GM19463 (cell line): ENCODE data around the gene TTLL10.

ENCODE experiments used
- ATAC-seq: cut with Tn5 transposase; IDR thresholded peaks from one replicate; pipeline ENCODE4 v1.9.1; 2021; ENCODE audit warnings: mild to moderate bottlenecking, moderate library complexity; ENCODE audit not compliant: unreplicated experiment

Gene TTLL10, protein sequence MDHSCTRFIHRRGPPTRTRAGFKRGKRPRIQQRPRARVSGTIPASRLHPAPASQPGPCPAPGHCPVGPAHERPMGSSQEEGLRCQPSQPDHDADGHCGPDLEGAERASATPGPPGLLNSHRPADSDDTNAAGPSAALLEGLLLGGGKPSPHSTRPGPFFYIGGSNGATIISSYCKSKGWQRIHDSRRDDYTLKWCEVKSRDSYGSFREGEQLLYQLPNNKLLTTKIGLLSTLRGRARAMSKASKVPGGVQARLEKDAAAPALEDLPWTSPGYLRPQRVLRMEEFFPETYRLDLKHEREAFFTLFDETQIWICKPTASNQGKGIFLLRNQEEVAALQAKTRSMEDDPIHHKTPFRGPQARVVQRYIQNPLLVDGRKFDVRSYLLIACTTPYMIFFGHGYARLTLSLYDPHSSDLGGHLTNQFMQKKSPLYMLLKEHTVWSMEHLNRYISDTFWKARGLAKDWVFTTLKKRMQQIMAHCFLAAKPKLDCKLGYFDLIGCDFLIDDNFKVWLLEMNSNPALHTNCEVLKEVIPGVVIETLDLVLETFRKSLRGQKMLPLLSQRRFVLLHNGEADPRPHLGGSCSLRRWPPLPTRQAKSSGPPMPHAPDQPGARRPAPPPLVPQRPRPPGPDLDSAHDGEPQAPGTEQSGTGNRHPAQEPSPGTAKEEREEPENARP

GRCh38 chr1:1173793-1174415, at the start of gene TTLL10:
Gene TTLL10, plus strand, starts transcription at chr1:1173880. Its CDS starts 5,336 bp downstream, at chr1:1179216.
- ATAC-seq = no peak

DNA sequence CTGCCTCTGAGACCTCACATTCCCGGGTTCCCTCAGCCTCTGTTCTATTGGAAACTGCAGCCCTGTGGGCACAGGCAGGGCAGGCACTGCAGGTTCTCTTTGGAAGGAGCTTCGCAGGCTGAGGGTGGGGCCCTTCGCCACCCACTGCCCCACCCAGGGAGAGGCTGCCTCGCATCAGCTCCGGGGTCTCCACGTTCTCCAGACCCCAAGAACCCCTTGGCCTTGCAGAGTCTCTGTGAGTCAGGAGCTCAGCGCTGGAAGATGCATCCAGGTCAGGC, 49.2 kb upstream of the TTLL10 start:
- no peak for ATAC-seq

DNA sequence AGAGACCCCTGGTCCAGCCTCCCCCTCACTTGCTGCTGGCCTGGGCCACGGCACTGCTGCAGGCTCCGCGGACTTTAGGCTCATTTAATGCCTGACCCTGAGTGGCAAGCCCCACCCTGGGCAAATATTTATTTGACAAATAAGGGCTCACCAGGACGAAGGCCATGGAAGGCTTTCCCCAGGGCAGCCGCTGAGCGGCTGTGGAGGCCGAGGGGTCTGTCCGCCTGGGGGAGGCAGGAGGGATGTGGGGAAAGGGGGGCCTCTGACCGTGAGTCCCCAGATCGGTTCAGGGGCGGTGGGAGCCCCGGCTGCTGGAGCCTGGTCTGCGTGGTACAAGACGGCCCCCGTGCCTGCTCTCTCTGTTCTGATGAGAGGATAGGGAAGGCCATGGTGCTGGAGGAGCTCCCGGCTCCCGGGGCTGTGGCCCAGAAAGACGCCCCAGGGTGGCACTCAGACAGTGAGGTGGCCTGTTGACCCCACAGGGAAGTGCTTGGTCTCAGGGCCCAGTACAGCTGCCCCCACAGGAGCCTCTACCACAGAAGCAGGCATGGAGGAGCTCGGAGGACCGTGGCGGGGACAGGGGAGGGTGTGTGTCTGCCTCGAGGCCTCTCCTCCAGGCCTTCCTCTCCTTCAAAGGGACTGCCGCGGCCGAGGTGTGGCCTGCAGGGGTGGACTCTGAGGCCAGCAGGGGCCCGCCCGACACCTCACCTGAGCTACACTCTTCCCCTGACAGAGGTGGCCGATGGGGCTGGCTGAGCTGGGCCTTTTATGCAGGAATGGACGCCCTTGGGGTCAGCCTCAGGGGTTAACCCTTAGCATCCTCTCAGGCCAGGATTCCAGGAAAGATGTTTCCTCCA, 48.7 kb upstream of the TTLL10 start:
- no peak for ATAC-seq

- no peak for ATAC-seq
These were observed 47.7 kb upstream of the TTLL10 start for GRCh38 chr1:1125945-1126344.

DNA sequence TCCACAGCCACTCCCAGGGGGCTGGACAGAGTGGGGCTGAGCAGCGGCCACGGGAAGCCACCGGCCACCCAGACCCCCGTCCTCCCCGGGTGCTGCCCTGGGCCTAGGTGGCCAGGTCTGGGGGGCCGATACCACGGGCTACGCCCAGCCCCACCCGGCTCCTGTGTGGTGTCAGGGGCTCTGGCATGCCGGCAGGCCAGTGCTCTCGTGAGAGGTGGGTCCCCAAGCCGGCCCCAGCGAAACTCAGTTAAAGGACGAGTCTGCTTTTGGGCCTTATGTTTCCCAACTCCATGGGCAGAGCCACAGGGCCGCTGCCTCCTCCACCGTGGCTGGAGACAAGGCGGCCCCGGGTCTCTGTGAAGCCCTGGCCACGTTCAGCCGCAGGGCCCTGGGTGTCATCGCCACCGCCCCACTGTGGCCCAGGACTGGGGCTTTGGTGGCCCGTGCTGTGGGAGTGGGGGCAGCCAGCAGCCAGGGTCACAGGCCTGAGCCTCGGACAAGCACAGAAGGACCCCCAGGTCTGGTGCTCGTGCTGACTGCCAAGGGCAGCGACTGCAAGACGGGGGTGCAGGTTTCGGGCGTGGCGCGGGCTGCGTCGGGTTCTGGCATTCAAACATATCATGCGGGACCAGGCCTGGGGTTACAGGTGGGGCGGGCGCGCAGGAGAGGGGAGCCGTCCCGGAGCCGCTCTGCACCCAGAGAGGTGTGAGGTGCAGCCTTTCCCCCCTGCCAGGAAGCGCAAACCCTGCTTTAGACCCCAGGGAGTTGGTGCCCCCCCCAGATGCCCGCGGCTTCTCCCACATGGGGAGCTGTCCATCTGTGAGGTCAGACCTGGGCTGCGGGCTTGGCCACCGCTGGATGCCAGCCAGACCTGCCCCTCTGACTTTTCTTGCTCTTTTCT, 45.9 kb upstream of the TTLL10 start:
- ATAC-seq = no peak

GRCh38 chr1:1128454-1129139, 45.1 kb upstream of the TTLL10 start:
- no peak for ATAC-seq

GRCh38 chr1:1129381-1129821, 44.3 kb upstream of the TTLL10 start:
- ATAC-seq = no peak

DNA sequence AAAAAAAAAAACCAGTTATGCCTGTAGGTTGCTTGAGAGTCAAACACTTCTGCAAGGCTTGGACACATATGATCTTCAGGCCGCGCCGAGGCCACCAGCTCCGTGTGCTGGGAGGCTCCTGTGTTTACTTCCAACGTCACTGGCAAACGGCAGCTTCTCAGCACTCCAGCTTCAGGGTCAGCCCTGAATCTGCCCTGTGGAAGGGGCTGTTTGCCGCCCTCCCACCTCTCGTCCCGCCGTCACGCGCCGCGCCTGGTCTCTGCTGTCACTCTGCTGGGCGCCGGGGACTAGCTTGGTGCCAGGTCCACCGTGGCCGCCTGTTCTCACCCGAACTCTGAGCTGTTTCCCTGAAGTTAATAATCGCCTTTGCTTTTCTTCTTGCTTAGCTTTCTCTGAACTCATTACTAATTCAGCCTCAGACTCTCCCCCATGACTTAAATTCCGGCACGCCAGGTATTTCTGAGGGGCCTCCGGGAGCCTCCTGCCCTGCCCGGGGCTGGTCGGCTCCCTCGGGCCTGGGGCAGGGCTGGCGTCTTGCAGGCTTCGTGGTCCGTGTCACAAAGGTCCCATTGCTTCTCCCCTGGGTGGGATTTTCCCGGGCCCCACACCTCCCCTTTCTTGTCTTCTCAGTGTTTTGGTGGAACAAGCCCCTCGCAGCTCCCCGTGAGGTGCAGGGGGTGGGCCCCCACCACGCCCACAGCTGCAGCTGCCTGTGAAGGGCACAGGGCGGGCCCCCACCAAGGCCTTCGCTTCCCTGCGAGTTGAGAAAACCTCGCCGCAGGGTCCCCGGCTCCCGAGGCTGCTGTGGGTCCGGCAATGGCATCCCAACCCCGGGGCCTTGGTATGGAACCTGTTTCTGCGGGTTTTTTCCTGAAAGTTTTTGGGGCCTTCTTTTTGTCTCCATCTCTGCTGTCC, 43.2 kb upstream of the TTLL10 start:
- ATAC-seq = no peak

DNA sequence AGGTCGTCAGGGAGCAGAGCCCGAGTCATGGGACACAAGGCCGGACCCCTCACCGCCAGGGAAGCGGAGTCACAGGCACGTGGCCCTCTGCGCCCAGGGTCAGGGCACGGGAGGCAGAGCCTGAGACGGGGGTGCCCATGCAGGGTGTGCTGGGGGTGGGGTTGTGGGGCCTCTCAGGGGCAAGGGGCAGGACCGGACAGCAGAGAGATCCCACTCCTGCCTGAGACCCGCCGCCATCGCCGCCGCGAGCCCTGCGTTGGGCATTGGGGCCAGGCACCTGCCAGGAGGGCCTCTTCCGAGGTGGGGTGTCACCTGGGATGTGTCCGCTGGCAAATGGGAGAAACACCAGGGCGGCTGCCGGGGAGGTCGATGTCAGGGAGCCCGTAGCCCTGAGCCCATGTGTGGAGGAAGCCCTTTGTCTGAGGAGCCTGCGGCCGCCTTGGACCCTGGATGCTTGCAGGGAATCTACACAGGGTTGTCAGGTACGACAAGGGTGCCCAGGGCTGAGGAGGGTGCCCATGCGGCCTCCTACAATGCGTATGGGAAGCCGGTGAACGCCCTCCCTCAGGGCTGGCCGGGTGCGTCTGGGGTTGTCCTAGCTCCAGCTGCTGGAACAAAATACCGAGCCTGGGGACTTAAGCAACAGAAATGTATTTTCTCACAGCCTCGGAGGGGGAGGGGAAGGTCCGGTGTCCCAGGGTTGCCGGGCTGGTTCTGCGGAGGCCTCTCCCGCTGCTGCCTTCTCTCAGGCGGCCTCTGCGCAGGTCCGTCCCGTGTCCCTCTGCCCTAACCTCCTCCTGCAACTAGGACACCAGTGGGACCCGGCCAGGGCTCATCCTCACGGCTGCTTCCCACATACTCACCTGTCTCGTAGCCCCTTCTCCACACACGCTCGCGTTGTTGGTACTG, 41.4 kb upstream of the TTLL10 start:
- no peak for ATAC-seq

DNA sequence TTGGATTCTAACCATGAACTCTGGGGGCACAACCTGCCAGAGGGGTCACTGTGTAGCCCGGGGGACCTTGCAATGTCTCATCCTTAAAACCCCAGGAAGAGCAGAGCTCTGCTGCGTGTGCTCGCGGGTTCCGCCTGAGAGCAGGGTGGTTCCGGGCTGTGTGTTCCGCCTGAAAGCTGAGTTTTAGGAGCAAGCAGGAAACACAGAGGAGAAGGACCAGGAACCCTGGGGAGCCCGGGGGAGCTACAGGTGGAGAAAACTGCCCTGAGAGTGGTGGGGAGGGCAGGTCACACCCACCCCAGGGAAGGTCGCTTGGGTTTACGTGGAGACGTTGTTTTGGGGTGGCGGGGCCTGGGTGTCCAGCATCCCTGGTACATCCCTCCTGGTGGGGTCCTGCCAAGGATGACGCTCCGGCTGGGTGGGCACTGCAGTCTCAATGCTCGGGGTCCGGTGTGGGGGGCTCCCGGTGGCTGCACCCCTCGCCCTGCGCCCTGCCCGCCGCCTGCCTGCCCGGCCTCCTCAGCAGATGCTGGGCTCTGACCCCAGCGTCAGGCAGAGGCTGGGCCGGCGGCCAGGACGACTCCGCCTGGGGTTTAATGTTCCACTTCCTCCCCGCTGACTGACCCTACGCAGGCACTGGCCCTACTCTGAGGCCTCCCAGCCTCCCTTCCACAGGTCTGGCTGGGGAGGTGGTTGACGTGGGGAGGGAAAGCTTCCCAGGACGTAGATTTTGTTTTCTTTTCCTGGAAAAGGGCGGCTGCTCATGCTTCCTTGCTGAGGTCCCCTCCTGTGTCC, 40.5 kb upstream of the TTLL10 start:
- ATAC-seq = no peak

DNA sequence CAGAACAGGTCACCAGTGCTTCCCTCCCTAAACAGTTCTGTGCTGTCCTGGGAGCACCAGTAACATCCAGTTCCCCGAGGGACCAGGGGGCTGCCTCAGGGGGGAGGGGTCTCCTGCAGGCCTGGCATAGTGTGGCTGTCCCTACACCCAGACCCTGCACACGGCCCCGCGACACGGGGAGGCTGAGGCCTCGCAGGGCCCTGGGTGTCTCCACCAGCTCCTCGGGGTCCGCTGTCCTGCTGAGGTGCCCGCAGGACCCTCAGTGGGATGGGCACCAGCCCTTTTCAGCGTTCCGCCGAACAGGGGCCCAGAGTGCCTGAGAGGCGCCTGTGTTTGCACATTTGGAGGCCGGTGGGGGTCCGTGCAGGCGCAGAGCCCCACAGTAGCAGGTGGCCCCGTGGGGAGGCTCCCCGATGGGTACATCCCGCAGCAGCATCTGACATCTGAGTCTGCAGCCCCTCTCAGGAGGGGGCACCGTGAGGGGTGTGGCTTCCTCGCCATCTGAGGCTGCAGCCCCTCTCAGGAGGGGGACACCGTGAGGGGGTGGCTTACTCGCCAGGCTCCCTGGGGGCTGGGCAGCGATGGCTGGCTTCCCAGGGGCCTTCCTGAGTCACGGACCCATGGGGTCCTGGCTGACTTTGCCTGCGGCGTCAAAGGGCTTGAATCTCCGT, 39.2 kb upstream of the TTLL10 start:
- ATAC-seq = no peak

- ATAC-seq = no peak
These were observed 38.1 kb upstream of the TTLL10 start for GRCh38 chr1:1135339-1136136.

DNA sequence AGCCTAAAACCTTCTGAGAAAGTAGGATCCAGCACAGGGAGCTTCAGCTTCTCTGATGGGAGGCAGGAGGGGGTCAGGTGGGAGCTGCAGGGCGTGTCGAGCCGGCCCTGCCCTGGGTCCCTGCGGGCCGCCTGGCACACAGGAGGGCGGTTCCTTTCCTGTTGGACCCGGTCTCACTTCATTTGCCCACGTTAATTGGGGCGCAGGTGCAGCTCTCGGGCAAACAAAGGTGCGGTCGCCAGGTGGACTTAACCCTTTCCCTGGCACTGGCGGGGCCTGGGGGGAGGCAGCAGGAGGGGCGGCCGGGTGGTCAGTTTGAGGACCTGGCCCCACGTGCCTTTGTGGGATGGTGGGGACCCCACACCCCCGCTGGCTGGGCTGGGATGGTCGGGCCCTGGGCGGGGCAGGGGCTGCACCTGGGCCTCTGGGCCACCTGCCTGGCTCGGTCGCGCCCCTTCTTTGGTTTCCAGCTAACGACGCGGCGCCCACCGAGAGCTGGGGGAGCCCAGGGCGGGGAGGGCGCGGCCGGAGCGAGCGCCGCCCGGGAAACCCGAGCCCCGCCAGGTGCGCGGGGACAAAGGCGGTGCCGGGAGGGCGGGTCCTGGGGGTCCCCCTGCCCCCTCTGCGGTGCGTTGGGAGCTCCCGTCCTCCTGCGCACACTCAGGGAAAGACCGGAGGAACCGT, 37.0 kb upstream of the TTLL10 start:
- no peak for ATAC-seq

- no peak for ATAC-seq
These were observed 36.2 kb upstream of the TTLL10 start for GRCh38 chr1:1137256-1138045.
